GM12865 (cell line): Measurements from ENCODE around the gene SPP1.

Experiments used
- DNase-seq: peaks from one replicate; pipeline ENCODE4 v3.0.0; 2010; ENCODE audit warnings: low read depth
- H3K4me3 ChIP-seq: 2 replicates; pipeline ENCODE4 v1.5.1; 2011; ENCODE audit warnings: mild to moderate bottlenecking, low read depth, low read length, control low read depth
- TF ChIP-seq, protein P1 (sequence below): IDR thresholded peaks from 2 replicates; pipeline ENCODE4 v1.5.1; 2011; ENCODE audit warnings: low read length, control low read depth, low read depth, inconsistent platforms; ENCODE audit not compliant: insufficient read depth; ENCODE audit errors: missing control alignments

Gene SPP1

DNA sequence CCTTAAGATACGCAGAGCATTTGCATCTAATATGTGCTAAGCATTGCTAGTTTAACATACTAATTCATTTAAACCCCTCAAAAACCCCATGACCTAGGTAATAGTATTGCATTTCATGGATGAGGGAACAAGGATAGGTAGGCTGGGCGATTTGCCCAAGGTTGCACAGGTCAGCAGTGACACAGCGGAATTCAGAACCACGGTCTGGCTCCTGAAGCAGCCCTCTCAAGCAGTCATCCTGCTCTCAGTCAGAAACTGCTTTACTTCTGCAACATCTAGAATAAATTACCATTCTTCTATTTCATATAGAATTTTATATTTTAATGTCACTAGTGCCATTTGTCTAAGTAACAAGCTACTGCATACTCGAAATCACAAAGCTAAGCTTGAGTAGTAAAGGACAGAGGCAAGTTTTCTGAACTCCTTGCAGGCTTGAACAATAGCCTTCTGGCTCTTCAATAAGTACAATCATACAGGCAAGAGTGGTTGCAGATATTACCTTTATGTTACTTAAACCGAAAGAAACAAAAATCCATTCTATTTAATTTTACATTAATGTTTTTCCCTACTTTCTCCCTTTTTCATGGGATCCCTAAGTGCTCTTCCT is 555 bp upstream of the SPP1 start:
- no peak for DNase-seq
- TF ChIP-seq, protein P1, sequence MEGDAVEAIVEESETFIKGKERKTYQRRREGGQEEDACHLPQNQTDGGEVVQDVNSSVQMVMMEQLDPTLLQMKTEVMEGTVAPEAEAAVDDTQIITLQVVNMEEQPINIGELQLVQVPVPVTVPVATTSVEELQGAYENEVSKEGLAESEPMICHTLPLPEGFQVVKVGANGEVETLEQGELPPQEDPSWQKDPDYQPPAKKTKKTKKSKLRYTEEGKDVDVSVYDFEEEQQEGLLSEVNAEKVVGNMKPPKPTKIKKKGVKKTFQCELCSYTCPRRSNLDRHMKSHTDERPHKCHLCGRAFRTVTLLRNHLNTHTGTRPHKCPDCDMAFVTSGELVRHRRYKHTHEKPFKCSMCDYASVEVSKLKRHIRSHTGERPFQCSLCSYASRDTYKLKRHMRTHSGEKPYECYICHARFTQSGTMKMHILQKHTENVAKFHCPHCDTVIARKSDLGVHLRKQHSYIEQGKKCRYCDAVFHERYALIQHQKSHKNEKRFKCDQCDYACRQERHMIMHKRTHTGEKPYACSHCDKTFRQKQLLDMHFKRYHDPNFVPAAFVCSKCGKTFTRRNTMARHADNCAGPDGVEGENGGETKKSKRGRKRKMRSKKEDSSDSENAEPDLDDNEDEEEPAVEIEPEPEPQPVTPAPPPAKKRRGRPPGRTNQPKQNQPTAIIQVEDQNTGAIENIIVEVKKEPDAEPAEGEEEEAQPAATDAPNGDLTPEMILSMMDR = no peak
- H3K4me3 ChIP-seq = no peak overlapping the region

DNA sequence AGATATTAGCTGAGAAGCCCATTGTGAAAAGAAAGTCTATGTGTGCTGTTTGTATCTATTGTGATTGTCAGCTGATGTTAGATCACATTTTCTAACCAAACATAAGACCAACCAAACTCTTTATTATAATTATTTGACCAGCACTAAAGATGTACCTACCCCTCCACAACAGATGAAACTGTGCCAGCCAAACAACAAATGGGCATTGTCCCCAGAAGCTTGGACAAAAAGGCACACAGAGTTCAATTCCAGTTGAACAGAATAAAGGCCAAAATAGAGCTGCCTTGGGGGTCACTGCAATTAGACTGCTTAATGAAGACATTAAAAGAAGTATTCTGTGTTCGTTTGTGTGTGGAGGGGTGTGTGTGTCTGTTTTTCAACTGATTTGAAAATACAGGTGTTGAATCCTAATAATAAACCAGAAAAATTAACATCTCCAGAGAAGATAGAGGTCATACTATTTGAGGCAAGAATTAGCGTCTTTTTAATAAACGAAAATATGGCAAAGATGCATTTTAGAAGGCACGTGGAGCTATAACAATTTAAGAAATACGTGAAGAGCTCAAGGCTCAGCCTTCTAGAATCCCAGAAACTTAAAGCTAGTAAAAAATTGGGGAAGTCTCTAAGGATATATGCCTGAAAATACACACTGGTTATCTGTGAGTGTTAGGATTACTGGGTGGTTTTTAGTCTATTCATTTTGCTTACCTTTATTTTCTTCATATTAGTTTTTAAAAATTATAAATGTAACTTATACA is 2.2 kb downstream of the SPP1 start:
- no peak for DNase-seq
- no peak overlapping the region for H3K4me3 ChIP-seq
- TF ChIP-seq, protein P1 = no peak

DNA sequence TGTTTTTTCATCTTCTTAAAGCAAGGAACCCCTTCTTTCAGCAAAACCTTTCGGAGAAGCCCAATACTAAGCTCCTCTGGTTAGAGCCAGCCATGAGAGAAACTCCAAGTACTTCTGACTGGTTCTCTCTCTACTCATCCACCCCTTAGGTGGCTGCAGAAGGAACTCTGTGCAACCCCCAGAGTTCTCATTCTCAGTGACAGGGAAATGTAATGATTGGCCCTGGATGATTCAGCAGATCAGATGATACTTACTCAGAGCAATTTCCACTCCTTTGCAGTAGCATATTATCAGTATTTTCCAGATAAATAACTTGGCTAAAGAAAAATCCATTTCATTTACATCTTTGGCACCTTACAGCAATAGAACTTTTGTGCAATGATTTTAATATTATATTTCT is 3.2 kb downstream of the SPP1 start:
- H3K4me3 ChIP-seq = no peak overlapping the region
- TF ChIP-seq, protein P1 = no peak
- DNase-seq = no peak

DNA sequence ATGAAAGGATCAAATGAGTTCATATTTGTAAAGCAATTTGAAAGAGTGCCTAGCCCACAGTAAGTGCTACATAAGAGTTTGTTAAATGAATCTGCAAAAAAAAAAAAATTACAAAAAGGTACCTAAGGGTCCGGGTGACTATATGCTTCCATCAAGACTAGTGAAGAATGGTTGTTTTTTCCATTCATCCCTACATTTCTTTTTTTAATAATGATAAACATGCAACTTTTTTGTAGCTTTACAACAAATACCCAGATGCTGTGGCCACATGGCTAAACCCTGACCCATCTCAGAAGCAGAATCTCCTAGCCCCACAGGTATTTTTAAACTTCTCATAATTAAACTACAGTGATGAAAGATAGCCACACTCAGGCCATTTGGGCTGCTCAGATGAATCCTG is 4.3 kb downstream of the SPP1 start:
- TF ChIP-seq, protein P1 = no peak
- no peak overlapping the region for H3K4me3 ChIP-seq
- DNase-seq = no peak

DNA sequence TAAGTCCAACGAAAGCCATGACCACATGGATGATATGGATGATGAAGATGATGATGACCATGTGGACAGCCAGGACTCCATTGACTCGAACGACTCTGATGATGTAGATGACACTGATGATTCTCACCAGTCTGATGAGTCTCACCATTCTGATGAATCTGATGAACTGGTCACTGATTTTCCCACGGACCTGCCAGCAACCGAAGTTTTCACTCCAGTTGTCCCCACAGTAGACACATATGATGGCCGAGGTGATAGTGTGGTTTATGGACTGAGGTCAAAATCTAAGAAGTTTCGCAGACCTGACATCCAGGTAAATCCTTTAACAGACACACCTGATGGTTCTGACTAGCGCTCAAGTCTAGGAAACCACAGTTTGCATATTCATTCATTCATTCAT is 6.0 kb downstream of the SPP1 start:
- TF ChIP-seq, protein P1 = no peak
- H3K4me3 ChIP-seq = no peak overlapping the region
- no peak for DNase-seq

DNA sequence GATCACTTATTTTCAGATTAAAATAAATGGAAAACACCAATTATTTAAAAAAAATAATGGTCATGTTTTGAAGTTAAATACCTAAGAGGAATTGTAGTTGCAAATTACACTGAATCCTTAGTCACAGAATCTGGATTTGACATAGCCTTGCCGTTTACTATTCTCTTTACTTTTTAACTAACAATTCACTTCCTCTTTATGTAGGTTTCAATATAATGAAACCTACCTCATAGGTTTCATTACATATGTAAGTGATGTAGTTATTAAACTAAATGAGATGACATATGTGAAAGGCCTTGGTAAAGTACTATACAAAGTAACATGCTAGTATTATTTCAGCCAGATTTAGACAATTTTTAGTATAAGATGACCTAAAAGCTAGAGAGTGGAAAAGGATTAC is 6.5 kb downstream of the SPP1 start:
- H3K4me3 ChIP-seq = no peak overlapping the region
- no peak for DNase-seq
- TF ChIP-seq, protein P1 = no peak
